Limb (tissue), 2 donors: ENCODE results near the gene ITGA2.
"Not testable (repeated sequence)": the region's sequence is repeated elsewhere in the genome, so short reads cannot be mapped to it uniquely, and the experiment has no call there.

Experiments used
- DNase-seq, 2 donors: peaks; one replicate each; pipeline ENCODE4 v3.0.0-alpha.2; 2016; ENCODE audit errors: extremely low spot score in 2 of 2

The ITGA2 gene

GRCh38 chr5:53095931-53096525, 106.9 kb downstream of the ITGA2 start:
- peak; percentile 56 to 74 for DNase-seq

DNA sequence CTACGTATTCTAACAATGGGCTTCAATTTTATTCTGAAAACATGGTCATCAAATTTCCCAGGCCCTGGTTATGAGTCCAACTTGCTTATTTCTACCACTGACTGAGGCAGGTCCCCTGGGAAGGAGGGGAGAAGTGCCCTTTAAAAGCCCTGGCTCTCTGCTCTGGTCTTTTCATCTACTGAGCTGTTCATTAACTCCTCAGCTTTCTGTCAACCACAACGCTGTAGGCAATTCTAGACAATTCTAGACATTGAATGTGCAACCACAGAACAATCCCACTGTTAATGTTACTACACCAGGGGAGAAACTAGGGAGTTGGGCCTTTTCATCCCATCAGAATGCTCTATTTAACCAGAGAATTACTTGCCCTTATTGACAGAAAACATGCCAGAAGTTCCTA, 110.4 kb downstream of the ITGA2 start:
- DNase-seq, result no peak

DNA sequence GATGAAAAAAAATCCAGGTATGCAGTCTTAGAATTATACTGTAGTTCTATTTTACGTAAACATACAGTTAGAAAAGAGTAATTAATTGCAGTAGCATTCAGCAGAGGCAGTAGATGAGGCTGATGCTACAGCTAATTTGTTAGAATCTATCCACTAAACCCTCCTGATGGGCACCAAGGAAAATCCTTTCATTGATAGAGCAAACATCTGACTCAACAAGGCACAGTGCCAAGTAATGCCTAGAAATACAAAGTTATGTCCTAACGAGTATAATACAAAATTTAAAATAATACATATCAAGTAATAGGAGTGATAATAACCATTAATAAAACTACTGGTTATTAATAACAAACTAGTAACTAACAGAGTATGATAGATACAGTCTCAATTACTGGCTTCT, 111.5 kb downstream of the ITGA2 start:
- DNase-seq, result no peak

GRCh38 chr5:53105611-53106300, 116.6 kb downstream of the ITGA2 start:
- DNase-seq, result no peak

DNA sequence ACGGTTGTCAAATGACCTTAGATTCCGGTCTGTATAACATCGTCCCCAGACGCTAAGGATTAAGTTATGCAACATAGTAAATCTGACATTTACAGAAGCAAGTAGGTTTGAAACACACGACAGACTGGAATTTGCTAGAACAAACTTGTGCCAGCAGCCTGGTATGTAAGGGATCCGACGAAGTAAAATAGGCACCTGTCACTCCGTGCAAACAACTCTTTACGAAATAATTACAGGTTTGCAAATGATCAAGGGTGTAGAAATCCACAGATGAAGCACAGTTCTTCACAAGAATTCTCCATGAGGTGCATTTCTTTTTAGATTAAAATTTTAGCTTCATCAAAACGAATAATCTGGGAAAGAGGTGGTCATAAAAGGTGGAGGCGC, 119.9 kb downstream of the ITGA2 start:
- peak in 1 of 2 donors; percentile 13 for DNase-seq

- DNase-seq, result peak; percentile 93 to 95
Observed at GRCh38 chr5:53109443-53110127, 120.4 kb downstream of the ITGA2 start, which contains the start of gene MOCS2. TSS of gene MOCS2 (minus strand) at chr5:53109757. CDS start at chr5:53107174, 2,583 bp downstream.

DNA sequence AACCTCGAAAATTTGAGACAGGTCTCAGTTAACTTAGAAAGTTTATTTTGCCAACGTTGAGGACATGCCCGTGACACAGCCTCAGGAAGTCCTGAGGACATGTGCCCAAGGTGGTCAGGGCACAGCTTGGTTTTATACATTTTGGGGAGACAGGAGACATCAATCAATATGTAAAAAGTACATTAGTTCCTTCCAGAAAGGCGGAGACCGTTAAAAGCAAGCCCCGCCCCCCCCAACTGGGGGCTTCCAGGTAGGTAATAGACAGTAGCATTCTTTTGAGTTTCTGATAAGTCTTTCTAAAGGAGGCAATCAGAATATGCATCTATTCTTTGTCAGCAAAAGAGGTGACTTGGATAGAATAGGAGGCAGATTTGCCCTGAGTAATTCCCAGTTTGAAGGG, 121.0 kb downstream of the ITGA2 start:
- DNase-seq, result no peak

- DNase-seq, result no peak
Observed at GRCh38 chr5:53111139-53111538, 122.0 kb downstream of the ITGA2 start.

DNA sequence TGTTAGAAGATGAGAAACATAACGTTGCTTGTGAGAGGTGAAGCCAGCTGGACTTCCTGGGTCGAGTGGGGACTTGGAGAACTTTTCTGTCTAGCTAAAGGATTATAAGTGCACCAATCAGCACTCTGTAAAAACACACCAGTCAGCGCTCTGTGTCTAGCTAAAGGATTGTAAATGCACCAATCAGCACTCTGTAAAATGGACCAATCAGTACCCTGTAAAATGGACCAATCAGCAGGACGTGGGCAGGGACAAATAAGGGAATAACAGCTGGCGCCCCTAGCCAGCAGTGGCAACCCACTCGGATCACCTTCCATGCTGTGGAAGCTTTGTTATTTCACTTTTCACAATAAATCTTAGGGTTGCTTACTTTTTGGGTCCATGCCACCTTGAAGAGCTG, 123.2 kb downstream of the ITGA2 start:
- not testable (repeated sequence) for DNase-seq

DNA sequence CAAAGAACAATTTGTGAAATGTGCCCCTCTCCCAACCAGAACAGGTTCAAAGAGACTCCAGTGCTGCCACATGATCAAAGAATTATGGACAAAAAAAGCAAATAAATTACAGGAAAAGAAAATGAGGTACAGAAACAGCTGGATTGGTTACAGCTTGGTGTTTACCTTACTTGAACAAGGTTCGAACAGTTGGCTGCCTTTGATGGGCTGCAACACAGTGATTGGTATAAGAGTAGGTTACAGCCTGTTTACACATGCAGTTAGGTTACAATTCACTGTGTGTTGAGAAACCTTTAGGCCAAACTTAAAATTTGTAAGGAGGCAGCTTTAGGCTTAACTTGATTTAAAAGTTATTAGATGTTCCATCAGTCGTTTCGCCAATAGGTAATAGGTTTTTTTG, 123.8 kb downstream of the ITGA2 start:
- DNase-seq, result no peak

GRCh38 chr5:53113947-53114346, 124.8 kb downstream of the ITGA2 start:
- DNase-seq, result no peak

- DNase-seq, result no peak
Observed at GRCh38 chr5:53114988-53115387, 125.8 kb downstream of the ITGA2 start.

- no peak for DNase-seq
Observed at GRCh38 chr5:53116597-53116996, 127.4 kb downstream of the ITGA2 start.

DNA sequence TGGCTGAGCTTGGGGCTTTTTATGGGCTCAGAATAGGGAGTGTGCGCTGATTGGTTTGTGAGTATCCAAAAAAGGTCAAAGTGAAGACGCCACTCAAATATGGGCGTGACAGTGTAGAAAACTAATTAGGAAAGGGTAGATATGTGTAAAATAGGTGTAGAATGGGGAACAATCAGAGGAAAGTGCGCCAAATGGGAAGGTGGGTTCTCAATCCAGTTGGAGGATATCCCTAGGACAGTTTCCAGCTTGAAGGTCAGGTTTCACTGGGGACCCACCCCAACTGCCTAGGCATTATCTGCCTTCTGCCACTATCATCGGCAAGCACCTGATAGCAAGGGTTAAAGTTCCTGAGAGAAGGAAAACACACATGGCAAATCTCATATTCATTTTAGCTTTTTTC, 129.7 kb downstream of the ITGA2 start:
- DNase-seq, result no peak

GRCh38 chr5:53120165-53120564, 131.0 kb downstream of the ITGA2 start:
- DNase-seq, result no peak

GRCh38 chr5:53123702-53124101, 134.6 kb downstream of the ITGA2 start:
- peak in 1 of 2 donors; percentile 23 for DNase-seq

DNA sequence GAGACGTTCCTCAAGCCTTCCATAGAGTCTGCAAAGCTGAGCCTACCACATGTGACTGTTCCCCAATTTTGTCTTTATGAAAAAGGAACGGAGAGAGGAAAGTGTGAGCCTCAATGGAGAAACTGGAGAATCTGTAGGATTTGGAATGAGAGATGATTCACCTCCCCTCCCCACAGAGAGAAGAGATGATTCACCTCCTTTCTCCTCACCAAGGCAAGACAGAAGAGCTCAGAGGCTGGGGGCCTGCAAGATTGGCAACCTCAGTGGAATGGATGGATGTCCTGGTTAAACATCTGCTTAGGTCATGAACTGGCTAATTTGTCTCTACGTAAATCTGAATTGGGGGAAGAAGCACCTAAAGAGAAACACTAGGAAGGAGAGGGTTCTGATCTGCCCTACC, 137.4 kb downstream of the ITGA2 start:
- DNase-seq, result no peak

DNA sequence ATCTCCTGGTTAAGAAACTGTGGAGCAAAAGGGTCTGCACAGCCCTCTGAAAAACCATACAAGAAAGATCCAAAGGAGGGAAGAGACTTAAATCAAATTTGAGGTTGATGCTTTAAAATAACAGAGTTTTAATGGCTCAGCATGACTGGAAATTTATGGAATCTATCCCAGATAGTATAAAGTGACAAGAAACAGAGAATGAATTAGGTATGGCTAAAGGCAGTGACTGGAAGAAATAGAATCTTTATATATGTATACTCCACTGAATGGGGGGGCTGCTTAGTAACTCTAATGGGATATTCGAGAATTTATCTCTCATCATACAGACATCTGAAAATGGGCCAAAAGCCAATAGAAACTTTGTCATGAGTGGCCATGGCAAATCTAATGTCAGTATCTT, 138.0 kb downstream of the ITGA2 start:
- no peak for DNase-seq

DNA sequence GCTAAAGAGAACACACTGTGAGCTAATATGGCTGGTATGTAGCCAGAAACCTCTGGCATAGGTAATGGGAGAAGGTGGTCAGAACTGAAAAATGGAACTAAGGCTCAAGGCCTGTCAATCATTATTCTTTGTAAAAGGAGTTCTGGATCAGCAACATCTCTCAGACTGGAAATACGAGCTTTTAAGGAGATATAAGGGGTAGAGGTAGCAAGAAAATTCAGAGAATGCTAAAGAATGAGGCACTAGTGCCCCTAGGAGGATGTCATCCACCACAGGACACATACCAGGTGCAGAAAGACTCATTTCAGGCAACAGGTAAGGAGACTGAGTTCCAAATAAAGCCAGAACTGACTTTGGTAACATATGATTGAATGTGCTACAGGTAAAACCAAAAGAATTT, 139.3 kb downstream of the ITGA2 start:
- DNase-seq, result no peak

DNA sequence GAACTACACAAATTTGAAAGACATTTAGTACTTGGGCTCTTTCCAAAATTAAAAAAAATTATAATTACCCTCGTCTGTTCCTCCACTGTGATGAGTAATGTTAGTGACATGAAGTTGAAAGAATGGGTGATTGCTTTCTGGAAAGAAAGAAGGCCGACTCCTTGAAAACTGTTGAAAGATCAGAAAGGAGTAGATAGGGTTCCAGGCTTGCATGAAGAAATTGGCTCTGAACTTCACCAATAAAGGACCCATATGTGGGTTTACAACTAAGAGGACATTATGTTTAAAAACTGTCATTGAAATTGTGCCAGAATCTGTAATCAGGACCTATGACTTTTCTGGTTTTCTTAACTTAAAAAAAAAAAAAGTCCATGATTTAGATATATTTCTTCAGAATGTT, 141.1 kb downstream of the ITGA2 start:
- DNase-seq, result no peak

GRCh38 chr5:53133020-53133419, 143.9 kb downstream of the ITGA2 start:
- DNase-seq, result no peak
